GM21447 (cell line): ENCODE results near the gene SLC2A4RG.

Source experiments
- ATAC-seq: cut with Tn5 transposase; IDR thresholded peaks from one replicate; pipeline ENCODE4 v1.9.1; 2021; ENCODE audit not compliant: unreplicated experiment

Gene SLC2A4RG

DNA sequence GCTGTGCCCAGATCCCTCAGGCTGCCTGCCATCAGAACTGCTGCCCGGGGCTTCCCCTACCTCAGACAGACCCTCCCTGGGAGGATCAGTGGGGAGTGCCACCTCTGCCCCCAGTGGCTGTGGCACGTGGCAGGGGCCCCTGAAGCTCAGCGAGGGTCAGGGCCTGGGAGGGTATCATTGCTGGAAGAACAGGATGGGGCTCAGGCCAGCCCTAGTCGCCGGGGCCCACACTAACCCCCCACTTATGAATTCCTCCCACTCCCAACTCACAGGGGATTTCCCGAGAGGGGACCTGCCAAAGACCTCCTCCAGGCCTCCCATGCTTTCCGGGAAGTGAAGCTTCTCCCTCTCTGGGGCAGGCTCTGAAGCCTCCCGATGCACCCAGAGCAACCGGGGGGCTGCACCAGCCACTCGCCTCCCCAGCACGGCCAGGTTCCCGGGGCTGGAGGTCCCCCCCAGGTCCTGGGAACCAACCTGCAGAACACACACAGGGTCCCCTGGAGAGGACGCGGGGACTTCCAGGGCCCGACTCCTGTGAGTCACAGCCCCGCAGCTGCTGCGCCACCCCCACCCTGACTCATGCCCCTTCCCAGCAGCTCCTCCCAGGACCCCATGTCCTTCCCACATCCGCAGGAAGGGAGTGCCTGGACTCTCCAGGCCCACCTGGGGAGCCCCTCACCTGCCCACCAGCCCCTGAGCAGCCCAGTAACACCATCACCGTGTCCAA is 40.7 kb upstream of the SLC2A4RG start:
- no peak for ATAC-seq

- ATAC-seq, result no peak
Measured at GRCh38 chr20:63699466-63700198, 39.9 kb upstream of the SLC2A4RG start.

DNA sequence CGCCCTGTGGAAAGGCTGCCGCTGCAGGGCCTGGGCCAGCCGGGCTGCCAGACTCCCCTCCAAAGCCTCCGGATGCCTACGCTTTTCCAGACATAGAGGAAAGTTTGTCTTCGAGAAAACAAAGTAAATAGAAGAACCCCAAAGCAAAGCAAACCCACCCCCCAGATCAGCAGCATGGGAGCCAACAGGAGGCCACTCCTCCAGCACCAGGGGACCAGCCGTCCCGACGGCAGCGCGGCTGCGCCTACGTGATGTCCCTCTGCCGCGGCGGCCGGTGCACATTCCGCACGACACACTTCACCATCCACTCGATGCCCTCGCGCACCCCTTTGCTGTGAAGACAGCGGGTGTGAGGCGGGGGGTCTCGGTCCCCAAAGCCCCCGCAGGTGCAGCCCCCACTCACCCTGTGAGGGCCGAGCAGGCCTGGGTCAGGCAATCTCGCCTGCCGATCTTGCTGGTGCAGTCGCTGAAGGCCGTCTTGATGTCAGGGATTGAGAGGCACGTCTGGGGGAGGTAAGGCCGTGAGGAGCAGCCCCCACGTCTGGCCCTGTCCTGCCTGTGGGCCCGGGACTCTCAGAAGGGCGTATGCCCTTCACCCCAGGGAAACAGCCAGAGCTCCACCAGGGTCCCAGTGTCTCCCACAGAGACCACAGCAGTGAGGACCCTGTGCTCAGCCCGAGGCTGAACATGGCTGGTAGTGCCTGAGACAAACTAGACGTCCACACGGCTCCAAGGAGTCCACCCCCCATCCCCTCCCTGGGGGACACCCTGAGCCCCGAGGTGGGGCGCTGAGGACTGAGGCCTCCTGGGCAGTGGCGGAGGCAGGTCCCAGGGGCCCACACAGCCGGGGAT is 39.2 kb upstream of the SLC2A4RG start:
- ATAC-seq, result no peak

DNA sequence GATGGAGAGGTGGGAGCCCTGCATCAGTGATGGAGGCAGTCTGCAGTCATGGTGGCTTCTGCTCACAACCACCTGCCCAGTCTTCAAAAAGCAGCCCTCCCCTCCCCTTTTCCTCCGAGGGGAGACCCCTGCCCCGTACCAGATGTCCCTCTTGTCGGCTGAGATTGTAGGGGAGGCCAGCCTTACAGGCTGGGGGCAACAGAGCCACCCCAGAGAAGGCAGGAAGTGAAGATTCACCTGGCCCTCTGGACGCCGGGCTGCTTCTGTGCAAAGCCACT is 38.6 kb upstream of the SLC2A4RG start:
- ATAC-seq, result no peak

- no peak for ATAC-seq
Measured at GRCh38 chr20:63701329-63702035, 38.1 kb upstream of the SLC2A4RG start.

- no peak for ATAC-seq
Measured at GRCh38 chr20:63702036-63702665, 37.4 kb upstream of the SLC2A4RG start.

GRCh38 chr20:63702751-63703470 is 36.7 kb upstream of the SLC2A4RG start:
- ATAC-seq, result no peak

GRCh38 chr20:63703471-63703975 is 36.1 kb upstream of the SLC2A4RG start:
- no peak for ATAC-seq

GRCh38 chr20:63703976-63704748 is 35.4 kb upstream of the SLC2A4RG start:
- no peak for ATAC-seq

GRCh38 chr20:63704749-63705117 is 34.8 kb upstream of the SLC2A4RG start:
- ATAC-seq, result no peak

DNA sequence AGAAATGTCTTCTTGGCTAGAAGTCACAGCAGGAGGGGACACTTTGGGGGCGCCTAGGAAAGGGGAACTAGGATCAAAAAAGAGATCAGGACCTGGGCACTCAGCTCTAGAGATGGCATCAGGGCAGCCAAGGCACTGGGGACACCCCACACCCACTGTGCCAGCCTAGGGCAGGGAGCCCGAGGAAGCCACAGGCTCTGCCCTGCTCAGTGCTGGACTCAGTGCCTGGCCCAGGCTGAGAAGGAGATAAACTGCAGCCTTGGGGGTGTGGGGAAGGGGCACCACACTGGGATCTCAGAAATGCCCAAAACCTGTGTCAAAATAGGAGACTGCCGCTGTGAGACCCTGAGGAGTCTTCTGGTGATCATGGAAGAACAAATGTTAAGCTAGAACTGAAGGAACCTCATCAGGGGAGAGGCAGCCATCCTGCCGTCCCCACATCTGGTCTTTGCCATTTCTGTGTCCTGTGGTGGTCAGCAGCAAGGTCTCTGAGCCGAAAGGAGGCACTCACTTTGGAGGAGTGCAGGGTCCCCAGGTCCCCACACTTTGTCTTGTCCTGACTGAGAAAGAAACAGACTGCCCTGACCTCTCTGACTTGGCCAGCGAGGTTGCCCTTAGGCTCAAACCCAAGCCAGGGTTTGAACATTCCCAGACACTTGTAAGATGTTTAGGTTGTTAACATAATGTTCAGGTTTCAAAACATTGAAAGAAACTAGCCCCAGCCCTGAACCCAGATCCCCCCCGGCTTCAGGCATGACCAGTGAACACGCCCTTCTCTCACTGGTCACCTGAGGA is 34.1 kb upstream of the SLC2A4RG start:
- no peak for ATAC-seq

GRCh38 chr20:63706027-63706695 is 33.4 kb upstream of the SLC2A4RG start:
- ATAC-seq, result no peak

- ATAC-seq, result peak; percentile 34
Measured at GRCh38 chr20:63706852-63707557, 32.6 kb upstream of the SLC2A4RG start.

DNA sequence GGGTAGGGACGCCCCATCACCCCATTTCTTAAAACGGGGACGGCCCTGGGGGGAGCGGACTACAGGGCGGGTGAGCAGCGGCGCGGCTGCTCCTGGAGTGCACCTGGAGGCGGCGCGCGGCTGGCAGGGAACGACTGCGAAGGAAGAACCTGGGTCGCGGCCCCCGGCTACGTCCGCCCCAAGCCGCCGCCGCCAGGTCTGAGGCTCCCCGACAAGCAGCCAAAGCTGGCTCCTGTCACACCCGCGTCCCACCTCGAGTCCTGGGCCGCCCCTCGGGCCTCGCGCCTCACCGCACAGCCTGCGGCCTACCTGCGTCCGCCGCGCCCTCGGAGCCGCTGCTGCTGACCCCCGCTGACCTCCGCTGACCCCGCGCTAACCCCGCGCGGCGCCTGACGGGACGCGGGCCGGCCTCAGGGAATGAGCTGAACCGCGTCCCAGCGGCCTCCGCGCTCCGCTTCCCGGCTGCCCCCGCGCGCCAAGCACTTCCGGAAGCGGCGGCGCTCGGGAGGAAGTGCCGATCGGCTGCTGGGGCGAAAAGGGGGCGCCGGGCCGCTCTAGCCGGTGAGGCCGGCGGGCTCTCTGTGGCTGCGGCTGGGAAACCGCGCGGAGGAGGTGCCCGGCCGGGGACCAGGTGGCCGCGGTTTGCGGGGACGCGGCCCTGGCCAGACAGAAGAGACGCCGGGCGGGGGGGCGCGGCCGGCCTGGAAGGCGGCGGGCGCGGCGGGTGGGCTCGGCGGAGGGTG is 31.8 kb upstream of the SLC2A4RG start, which contains the start of the genes ARFRP1 and ZGPAT:
Gene ARFRP1, minus strand, starts transcription at position 419 of the 743 bp plus-strand sequence. CDS start 885 bp downstream, outside the sequence.
Gene ZGPAT, plus strand, starts transcription at position 482 of the 743 bp plus-strand sequence. CDS start 542 bp downstream, outside the sequence.
- peak; percentile 64 for ATAC-seq

- no peak for ATAC-seq
Measured at GRCh38 chr20:63708301-63709148, 31.1 kb upstream of the SLC2A4RG start.
